Stimulated activated CD8-positive, alpha-beta memory T cell treated with anti-CD3 and anti-CD28 coated beads, Interleukin-4, amount 100 ng/mL, for 48 hours (primary cell): ENCODE measurements around the gene NT5C3A.
"Not testable (repeated sequence)": the region's sequence is repeated elsewhere in the genome, so short reads cannot be mapped to it uniquely, and the experiment has no call there.

Source experiments
- DNase-seq: peaks from one replicate; pipeline ENCODE4 v3.0.0-alpha.2; 2020

The NT5C3A gene

GRCh38 chr7:33062023-33062781, at the start of gene NT5C3A:
Gene NT5C3A, minus strand, starts transcription at chr7:33062776. Its CDS starts 71 bp downstream, at chr7:33062705.
- DNase-seq, result peak; percentile 53

GRCh38 chr7:33111614-33112013, 49.0 kb upstream of the NT5C3A start:
- DNase-seq, result no peak

GRCh38 chr7:33109758-33110238, 47.2 kb upstream of the NT5C3A start:
- DNase-seq, result no peak

GRCh38 chr7:33109005-33109757, 46.6 kb upstream of the NT5C3A start, which contains the start of gene RP9:
Gene RP9, minus strand, starts transcription at chr7:33109404. Its CDS starts 32 bp downstream, at chr7:33109372.
- DNase-seq, result peak; percentile 81

DNA sequence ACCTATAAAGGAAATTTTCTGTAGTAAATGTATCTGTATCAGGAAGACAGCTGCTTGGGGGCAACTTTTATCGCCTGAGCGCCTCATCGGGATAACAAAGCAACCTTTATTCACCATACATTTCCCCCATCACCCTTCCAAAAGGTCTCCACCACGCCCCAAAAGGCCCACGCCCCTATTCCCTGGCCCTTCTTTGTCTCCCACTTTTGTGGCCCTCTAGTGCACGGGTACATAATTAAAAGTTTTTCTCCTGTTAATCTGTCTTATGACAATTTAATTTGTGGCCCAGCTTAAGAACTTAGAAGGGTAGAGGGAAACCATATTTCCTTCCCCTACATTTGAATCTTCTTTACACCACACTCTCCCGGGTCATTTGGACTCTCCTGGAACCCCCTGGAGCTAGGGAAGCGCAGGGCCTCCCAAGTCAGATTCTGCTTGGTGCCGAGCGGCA, 46.0 kb upstream of the NT5C3A start:
- peak; percentile 42 for DNase-seq

DNA sequence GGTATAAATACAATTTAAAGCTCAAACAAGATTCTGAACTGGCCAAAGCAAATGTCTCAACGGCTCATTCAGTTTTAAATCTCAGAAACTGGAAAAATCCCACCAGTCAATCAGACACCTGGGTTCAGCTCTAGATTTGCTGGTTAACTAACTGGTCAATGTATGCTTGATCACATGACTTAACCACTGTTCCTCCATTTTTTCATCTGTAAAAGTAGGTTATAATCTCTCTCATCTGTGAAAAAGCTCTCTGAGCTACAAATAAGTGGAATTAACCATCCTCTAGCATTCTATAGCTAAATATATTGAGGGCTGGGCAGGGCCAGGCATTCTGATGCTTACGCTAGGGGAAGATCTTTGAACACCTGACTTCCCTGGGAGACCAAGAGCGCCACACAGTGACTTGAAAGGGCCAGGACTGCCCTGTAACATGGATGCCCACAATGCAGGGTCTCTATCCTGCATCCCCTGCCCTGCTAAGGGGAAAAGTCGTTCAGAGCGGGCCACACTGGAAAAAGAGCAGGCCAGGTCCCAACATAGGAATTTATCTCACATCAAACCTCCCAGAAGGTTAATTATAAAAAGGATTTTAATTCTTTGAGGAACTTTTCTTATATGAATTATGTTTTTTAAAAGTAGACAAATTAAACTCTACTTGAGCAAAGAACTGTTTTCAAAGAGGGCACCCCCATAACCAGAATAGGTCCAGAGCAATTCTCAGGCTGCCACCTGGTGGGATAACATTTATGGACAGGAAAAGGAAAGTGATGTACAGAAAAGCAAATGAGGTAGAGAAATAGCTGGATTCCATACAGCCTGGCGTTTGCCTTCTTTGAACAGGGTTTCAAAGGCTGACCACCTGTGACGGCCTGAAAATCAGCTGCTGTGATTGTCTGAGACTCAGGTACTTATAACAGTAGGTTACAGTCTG, 44.8 kb upstream of the NT5C3A start:
- peak; percentile 33 for DNase-seq

- no peak for DNase-seq
Measured at GRCh38 chr7:33101906-33102305, 39.3 kb upstream of the NT5C3A start.

DNA sequence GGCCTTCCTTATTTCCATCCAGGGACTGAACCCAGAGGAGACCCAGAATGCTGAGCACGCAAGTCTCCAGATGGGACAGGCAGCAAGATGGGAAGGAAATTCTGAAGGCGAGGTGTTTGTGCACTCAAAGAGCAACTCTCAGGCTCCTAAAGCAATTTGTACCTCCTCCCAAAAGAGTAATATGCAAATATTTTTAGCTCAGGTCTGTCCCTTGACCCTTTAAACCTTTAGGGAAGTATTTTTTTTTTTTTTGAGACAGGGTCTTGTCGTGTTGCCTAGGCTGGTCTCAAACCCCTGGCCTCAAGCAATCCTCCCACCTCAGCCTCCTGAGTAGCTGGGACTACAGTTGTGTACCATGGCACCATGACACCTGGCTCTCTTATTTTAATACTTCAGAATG, 38.2 kb upstream of the NT5C3A start:
- DNase-seq, result no peak

DNA sequence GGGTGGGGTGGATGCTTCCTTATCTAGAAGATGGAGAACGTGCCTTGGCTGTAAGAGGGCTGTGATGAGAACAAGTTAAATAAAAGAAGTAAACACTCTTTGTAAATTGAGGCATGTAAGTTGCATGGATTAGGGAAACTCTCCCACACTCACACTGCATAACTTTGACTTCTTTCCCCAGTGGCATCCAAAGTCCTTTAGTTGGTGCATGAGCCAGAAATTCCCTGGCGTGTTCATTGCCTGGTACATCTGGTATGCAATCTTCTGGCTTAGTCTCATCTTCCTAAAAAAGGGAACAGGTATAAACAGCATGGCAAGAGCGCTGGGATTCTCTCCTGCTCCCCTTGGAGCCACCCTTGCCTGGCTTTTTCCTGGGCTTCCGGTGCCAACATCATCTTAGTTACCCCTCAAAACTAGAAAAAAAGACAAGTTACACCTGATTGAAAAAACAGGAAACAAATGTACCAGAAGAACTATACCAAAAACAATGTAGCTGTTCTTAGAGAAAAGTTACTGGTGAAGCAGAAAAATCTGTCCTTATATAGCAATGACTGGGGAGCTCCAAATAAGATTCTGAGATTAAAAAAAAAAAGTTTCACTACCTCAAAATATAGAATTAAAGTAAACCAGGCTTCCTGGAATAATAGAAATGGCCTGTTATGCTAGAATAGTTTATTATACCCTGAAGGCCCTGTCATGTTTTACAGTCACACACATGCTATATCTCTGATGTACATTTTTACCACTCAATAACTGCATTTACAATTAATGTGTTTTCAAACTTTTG, 36.8 kb upstream of the NT5C3A start:
- DNase-seq, result no peak

DNA sequence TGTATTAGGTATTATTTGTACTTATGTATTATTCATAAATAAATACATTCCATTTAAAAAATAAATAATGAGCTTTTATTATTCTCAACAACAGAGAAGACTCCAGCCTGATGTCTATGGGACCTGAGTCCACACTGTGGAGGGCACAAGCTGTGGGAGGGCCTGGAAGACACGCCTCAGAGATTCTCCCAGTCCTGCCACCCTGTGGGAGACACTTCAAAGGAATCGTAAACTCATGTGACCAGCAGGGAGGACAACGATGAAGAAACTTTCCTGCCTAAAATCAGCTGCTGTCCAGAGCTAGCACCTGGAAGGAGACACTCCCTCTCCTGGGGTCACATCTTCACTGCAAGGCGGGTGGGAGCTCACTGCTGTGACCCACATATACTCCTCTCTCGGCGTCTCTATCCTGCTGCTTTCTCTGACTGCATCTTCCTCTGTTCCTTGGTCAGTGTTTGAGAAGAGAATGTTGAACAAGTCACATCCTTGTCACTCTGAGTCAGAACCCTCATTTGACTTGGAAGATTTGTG, 32.2 kb upstream of the NT5C3A start:
- not testable (repeated sequence) for DNase-seq

GRCh38 chr7:33093266-33093665, 30.7 kb upstream of the NT5C3A start:
- DNase-seq, result no peak

DNA sequence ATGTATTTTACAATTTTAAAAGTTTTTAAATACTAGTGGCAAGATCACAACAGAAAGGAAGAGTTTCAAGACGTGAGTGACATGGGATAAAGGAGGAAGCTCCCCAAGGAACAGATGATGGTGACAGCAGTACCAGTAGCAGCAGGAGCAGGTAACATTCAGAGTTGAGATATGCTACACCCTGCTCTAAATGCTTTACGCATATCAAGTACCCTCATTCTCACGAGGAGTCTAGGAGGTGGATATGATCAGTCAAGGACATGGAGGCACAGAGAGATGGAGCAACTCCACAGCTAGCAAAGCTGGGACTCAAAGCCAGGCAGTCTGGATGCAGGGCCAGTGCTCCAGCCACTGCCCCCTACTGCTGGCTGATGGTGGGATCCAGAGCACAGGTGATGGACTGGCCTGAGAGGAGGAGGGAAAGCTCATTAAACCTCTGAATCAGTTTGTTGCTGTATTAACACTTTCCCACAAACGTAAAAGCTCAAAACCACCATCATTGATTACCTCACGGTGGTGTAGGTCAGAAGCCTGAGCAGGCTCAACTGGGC, 29.1 kb upstream of the NT5C3A start:
- DNase-seq, result no peak

- no peak for DNase-seq
Measured at GRCh38 chr7:33091111-33091531, 28.5 kb upstream of the NT5C3A start.

GRCh38 chr7:33089142-33089541, 26.6 kb upstream of the NT5C3A start:
- no peak for DNase-seq

DNA sequence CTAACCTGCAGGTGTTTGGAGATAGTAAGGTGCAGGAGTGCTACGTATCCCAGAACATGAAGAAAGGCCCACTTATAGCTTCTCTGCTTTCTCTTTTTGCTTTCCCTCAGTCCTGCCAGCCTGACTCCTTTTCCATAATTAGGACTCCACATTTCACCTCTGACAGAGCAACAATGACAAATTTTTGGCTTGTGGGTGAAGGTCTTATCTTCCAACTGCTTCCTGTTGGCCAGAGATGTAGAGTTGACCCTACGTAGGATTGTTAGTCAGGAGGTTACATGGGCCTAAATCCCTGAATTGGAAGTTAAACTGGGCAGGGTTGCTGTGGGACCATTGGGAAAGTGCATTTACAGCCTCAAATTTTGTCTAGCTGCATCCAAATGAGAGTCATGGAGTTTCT, 25.3 kb upstream of the NT5C3A start:
- no peak for DNase-seq

GRCh38 chr7:33087356-33087755, 24.8 kb upstream of the NT5C3A start:
- no peak for DNase-seq

DNA sequence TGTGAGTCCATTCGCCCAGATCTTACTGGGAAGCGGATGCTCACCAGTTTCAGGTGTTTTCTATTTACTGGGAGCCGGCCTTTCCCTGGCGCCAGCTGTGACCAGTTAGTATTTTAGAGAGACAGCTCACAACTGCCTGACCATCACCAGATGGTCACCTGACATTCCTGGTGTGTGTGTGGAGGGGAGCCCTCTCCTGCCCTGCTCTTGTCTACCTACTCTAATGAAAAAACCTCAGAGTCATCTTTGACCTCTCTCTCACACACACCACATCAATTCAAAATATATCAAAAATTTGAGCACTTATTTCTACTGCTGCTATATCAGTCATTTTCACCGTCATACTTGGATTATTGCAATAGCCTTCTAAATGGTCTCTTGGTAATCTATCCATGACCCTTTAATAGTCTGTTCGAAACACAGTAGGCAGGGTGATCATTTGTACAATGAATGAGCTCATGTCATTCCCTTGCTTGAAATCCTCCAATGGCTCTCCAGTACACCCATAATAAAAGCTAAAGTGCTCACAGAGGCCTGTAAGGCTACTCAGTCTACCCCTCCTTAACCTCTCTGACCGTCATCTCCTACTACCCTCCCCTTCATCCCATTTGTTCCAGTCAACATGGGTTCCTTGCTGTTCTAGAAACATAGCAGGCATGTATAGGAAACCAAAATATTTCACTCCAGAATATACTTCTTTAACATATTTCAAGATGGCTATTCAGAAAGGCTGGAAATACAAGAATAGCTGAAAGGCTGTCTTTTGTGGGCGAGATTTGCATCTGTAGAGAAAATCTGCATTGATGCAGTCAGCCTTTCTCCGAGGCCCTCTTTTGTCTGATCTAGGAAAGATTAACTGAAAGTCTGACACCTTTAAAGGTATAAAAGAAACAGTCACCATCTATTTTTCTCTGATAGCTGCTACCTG, 17.5 kb upstream of the NT5C3A start:
- no peak for DNase-seq

DNA sequence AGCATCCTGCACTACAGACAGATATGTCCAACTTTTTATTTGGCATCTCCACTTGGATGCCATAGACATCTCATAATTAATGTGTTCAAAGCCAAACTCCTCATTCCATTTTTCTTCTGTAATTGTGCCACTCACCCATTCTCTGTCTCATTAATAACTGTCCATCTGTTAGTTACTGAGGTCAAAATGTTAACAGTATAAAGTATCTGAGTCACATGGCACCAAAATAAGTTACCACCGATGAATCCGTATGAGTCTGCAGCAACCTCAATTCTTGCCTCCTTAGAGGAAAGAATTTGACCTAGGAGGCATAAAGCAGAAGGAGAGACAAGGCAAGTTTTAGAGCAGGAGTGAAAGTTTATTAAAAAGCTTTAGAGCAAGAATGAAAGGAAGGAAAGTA, 16.5 kb upstream of the NT5C3A start:
- no peak for DNase-seq

GRCh38 chr7:33076737-33077136, 14.2 kb upstream of the NT5C3A start:
- no peak for DNase-seq

GRCh38 chr7:33075818-33076518, 13.4 kb upstream of the NT5C3A start:
- no peak for DNase-seq
